HG03378 (cell line): ENCODE measurements around the gene P2RX2.

Experiments
- ATAC-seq: cut with Tn5 transposase; IDR thresholded peaks from one replicate; pipeline ENCODE4 v1.9.1; 2021; ENCODE audit warnings: mild to moderate bottlenecking, moderate library complexity; ENCODE audit not compliant: unreplicated experiment

P2RX2 gene

GRCh38 chr12:132635076-132635955, 16.7 kb downstream of the P2RX2 start:
- no peak for ATAC-seq

GRCh38 chr12:132637811-132638210, 19.2 kb downstream of the P2RX2 start:
- no peak for ATAC-seq

- no peak for ATAC-seq
Observed at GRCh38 chr12:132638541-132639408, 20.2 kb downstream of the P2RX2 start.

GRCh38 chr12:132639956-132640520, 21.5 kb downstream of the P2RX2 start:
- ATAC-seq = no peak

- no peak for ATAC-seq
Observed at GRCh38 chr12:132640936-132641335, 22.4 kb downstream of the P2RX2 start.

- no peak for ATAC-seq
Observed at GRCh38 chr12:132641811-132642650, 23.5 kb downstream of the P2RX2 start.

- no peak for ATAC-seq
Observed at GRCh38 chr12:132642846-132643835, 24.6 kb downstream of the P2RX2 start.

- no peak for ATAC-seq
Observed at GRCh38 chr12:132646850-132647249, 28.3 kb downstream of the P2RX2 start.

GRCh38 chr12:132647858-132648257, 29.3 kb downstream of the P2RX2 start:
- no peak for ATAC-seq

- ATAC-seq = no peak
Observed at GRCh38 chr12:132648616-132649225, 30.1 kb downstream of the P2RX2 start.

GRCh38 chr12:132649226-132649945, 30.8 kb downstream of the P2RX2 start:
- ATAC-seq = no peak

GRCh38 chr12:132651444-132652100, 33.0 kb downstream of the P2RX2 start:
- no peak for ATAC-seq

GRCh38 chr12:132653567-132654290, 35.2 kb downstream of the P2RX2 start:
- ATAC-seq = no peak

- no peak for ATAC-seq
Observed at GRCh38 chr12:132657004-132657727, 38.6 kb downstream of the P2RX2 start.

- ATAC-seq = no peak
Observed at GRCh38 chr12:132658149-132658894, 39.7 kb downstream of the P2RX2 start.

GRCh38 chr12:132659146-132659545, 40.6 kb downstream of the P2RX2 start:
- ATAC-seq = no peak
